Ovary (tissue), 3 donors: ENCODE data around the gene QSER1.

Experiments
- EP300 ChIP-seq: sonication (generic); formaldehyde crosslinking; IDR thresholded peaks from one replicate; pipeline ENCODE4 v1.6.1; 2017; ENCODE audit warnings: antibody characterized with exemption
- TF ChIP-seq, protein P1 (sequence below), 3 donors: fragments of 450-650 bp in 2 of 3; fragments of 200-600 bp in 1 of 3; IDR thresholded peaks; one replicate each; pipeline versions ENCODE4 v1.5.1 to v1.8.0; 2016 to 2022; ENCODE audit warnings: antibody characterized with exemption in 3 of 3, mild to moderate bottlenecking in 1 of 3
- donor health status: DM: no; HTN: no; CAD: no.

GRCh38 chr11:32913445-32913844 is 20.8 kb downstream of the QSER1 start:
- TF ChIP-seq, protein P1, sequence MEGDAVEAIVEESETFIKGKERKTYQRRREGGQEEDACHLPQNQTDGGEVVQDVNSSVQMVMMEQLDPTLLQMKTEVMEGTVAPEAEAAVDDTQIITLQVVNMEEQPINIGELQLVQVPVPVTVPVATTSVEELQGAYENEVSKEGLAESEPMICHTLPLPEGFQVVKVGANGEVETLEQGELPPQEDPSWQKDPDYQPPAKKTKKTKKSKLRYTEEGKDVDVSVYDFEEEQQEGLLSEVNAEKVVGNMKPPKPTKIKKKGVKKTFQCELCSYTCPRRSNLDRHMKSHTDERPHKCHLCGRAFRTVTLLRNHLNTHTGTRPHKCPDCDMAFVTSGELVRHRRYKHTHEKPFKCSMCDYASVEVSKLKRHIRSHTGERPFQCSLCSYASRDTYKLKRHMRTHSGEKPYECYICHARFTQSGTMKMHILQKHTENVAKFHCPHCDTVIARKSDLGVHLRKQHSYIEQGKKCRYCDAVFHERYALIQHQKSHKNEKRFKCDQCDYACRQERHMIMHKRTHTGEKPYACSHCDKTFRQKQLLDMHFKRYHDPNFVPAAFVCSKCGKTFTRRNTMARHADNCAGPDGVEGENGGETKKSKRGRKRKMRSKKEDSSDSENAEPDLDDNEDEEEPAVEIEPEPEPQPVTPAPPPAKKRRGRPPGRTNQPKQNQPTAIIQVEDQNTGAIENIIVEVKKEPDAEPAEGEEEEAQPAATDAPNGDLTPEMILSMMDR (IDR thresholded peaks at IDR 0.05), result no peak
- TF ChIP-seq EP300, result no peak
